Dendritic cell treated with granulocyte-macrophage colony-stimulating factor and Interleukin-4, amounts not matched to agents 40 ng/mL and 50 ng/mL, for 4 days (primary cell): ENCODE results near the gene EML6.
"Not testable (repeated sequence)": the region's sequence is repeated elsewhere in the genome, so short reads cannot be mapped to it uniquely, and the experiment has no call there.

Experiments used
- H3K27ac Mint-ChIP-seq: one replicate; pipeline ENCODE4 v1.8.0; 2022; ENCODE audit warnings: mild to moderate bottlenecking, mixed read lengths
- H3K27me3 Mint-ChIP-seq: one replicate; pipeline ENCODE4 v1.8.0; 2022; ENCODE audit warnings: mild to moderate bottlenecking, mixed read lengths
- H3K36me3 Mint-ChIP-seq: one replicate; pipeline ENCODE4 v1.8.0; 2022; ENCODE audit warnings: low read depth, mixed read lengths
- H3K4me1 Mint-ChIP-seq: one replicate; pipeline ENCODE4 v1.8.0; 2022; ENCODE audit warnings: low read depth, mixed read lengths
- H3K4me3 Mint-ChIP-seq: one replicate; pipeline ENCODE4 v1.8.0; 2022; ENCODE audit warnings: mild to moderate bottlenecking, moderate library complexity, mixed read lengths
- H3K9me3 Mint-ChIP-seq: one replicate; pipeline ENCODE4 v1.8.0; 2022; ENCODE audit warnings: mixed read lengths
- intact Hi-C: fragments of 100-400 bp; cut with micrococcal nuclease; formaldehyde crosslinking; loops from one replicate; pipeline ENCODE4 v1.15.0; 2022

The EML6 gene

DNA sequence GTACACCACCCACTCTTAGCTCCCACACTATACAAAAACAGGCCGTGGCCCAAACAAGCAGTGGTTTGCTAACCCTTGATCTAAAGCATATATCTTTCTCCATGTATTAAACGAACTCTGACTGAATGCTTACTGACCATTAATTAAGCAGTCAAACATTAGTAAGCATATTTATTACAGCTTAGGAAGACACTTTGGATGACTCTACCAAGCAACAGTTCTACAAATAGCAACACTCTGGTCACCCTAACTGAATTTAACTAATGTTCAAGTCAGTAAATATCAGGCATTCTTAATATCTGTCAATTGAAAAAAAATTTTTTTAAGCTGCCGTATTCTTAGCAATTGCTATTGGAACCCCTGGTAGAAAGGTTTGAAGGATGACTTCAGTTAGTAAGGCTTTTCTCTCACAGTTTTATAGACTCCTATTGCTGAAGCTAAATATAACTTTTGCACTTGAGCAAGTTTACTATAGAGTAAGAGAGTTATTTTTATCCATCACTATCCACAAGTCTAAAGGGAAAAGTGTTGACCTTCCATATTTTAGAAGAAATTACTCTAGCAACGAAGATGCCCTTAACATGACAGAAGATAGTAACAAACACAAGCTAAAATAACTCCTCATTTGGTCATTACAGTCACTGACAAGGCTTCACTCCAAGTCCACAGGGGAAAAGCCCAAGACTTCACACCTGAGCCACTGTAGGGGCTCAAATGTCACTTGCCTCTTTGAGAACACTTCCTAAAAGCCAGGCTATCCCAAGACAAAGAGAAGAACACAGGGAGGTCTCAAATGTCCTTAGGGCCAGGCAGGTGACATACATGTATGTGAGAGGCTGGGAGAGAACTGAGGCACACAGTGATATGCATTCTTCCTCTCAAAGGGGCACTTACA is 252.4 kb downstream of the EML6 start:
- intact Hi-C loops, result no loop called here
- Mint-ChIP-seq H3K36me3 (peaks cover 67% of the 10 kb centered on the region), H3K27ac (no peak overlapping the region), H3K4me1 (peaks cover 34% of the 10 kb centered on the region), H3K4me3 (no peak overlapping the region), H3K27me3 (no peaks in the 10 kb centered on the region), H3K9me3 (no peaks in the 10 kb centered on the region)

- H3K36me3 Mint-ChIP-seq, result peaks cover 57% of the 10 kb centered on the region
Measured at GRCh38 chr2:54977149-54977548, 253.7 kb downstream of the EML6 start.

DNA sequence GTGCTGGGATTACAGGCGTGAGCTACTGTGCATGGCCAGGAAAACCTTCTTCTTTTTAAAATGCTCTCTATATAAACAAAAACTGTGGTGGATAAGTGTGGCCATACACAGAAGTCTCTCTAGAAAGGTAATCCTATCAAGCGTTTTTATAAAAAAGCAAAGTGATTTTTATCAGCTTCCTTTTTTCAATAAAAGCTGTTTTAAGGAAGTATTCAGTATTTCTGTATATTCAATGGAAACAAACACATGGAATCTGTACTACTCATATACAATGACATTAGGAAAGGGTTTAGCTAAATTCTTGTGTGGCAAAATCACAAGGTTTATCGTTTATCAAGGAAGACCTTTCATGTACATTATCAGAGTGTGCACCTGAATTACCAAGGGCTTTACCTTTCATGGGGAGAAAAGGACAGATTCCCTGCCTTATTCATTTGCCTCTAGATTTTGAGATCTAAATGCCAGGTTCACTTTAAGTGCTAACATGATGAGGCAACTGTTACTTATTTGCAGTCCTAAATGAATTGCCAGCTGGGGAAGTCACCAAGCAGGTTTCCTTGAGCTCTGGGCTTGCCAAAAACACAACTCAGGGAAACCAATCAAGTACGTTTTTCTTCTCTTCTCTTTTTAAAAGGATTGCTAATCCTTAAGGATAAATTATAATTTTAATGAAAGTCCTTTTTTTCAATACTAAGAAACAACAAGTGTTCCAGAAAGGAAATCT is 256.0 kb downstream of the EML6 start:
- intact Hi-C loops, result no loop called here
- Mint-ChIP-seq H3K27me3 (no peaks in the 10 kb centered on the region), H3K36me3 (peaks cover 57% of the 10 kb centered on the region), H3K9me3 (no peaks in the 10 kb centered on the region), H3K27ac (peak overlapping the region; percentile 22), H3K4me1 (peaks cover 43% of the 10 kb centered on the region), H3K4me3 (no peak overlapping the region)

More at GRCh38 chr2:54977149-54977548, 253.7 kb downstream of the EML6 start:
- no peaks in the 10 kb centered on the region for H3K9me3 Mint-ChIP-seq
- intact Hi-C loops, result no loop called here
- H3K27me3 Mint-ChIP-seq, result no peaks in the 10 kb centered on the region
- no peak overlapping the region for H3K4me3 Mint-ChIP-seq
- H3K4me1 Mint-ChIP-seq, result peaks cover 34% of the 10 kb centered on the region
- no peak overlapping the region for H3K27ac Mint-ChIP-seq

DNA sequence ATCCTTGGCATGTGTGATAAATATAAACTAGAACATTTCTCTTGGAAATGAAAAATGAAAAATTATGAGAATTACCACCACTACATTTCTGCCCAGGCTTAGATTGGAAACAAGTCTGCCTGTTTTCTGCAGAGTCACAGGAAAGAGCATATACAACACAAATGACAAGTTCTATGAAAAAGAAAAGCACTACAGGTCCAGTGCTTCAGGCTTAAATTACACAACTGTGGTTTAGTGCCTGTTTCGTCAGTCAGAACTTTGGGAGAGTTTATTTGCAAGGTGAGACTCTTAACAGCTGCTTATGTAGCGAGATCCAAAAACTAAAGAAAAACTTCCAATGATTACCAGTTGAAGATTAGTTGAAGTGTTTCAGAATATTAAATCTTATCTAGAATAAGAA is 257.9 kb downstream of the EML6 start:
- Mint-ChIP-seq H3K4me3 (no peak overlapping the region), H3K36me3 (peaks cover 53% of the 10 kb centered on the region), H3K9me3 (no peaks in the 10 kb centered on the region), H3K4me1 (peaks cover 44% of the 10 kb centered on the region), H3K27ac (no peak overlapping the region), H3K27me3 (no peaks in the 10 kb centered on the region)
- intact Hi-C loops, result no loop called here

GRCh38 chr2:54983345-54984220 is 260.1 kb downstream of the EML6 start:
- H3K9me3 Mint-ChIP-seq, result no peaks in the 10 kb centered on the region
- H3K4me3 Mint-ChIP-seq, result no peak overlapping the region
- peaks cover 48% of the 10 kb centered on the region for H3K36me3 Mint-ChIP-seq
- peak overlapping the region; percentile 8 for H3K27ac Mint-ChIP-seq
- peaks cover 32% of the 10 kb centered on the region for H3K4me1 Mint-ChIP-seq
- no peaks in the 10 kb centered on the region for H3K27me3 Mint-ChIP-seq
- intact Hi-C loops, result no loop called here

GRCh38 chr2:54984476-54984875 is 261.0 kb downstream of the EML6 start:
- Mint-ChIP-seq H3K9me3 (no peaks in the 10 kb centered on the region), H3K4me1 (peaks cover 28% of the 10 kb centered on the region), H3K27ac (no peak overlapping the region), H3K27me3 (no peaks in the 10 kb centered on the region), H3K4me3 (no peak overlapping the region), H3K36me3 (peaks cover 48% of the 10 kb centered on the region)
- intact Hi-C loops, result no loop called here

GRCh38 chr2:54986264-54986663 is 262.8 kb downstream of the EML6 start:
- Mint-ChIP-seq H3K27me3 (no peaks in the 10 kb centered on the region), H3K9me3 (no peaks in the 10 kb centered on the region), H3K4me3 (no peak overlapping the region), H3K36me3 (peaks cover 42% of the 10 kb centered on the region), H3K27ac (no peak overlapping the region), H3K4me1 (peaks cover 20% of the 10 kb centered on the region)
- intact Hi-C loops, result no loop called here

DNA sequence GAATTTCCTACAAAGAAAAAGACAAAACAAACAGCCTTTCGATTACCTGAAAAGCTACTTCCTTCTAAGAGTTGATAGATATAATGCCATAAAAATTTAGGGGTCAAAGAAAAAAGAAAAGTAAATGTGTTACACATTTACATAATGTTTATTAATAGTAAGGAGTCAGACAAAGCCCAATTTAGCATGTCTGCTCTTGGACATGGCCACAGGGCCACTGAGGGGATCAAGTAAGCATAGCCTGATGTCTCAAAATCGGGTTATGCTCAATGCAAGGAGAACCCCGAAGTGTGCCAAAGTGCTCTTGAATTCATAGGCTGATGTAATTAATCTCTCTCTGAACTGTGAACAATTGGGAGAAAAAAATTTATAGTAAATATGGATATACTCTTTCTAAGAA is 265.1 kb downstream of the EML6 start:
- H3K4me3 Mint-ChIP-seq, result no peak overlapping the region
- no peak overlapping the region for H3K27ac Mint-ChIP-seq
- H3K27me3 Mint-ChIP-seq, result no peaks in the 10 kb centered on the region
- peaks cover 23% of the 10 kb centered on the region for H3K4me1 Mint-ChIP-seq
- intact Hi-C loops, result no loop called here
- no peaks in the 10 kb centered on the region for H3K9me3 Mint-ChIP-seq
- H3K36me3 Mint-ChIP-seq, result peaks cover 32% of the 10 kb centered on the region

- intact Hi-C loops, H3K9me3 Mint-ChIP-seq, H3K4me3 Mint-ChIP-seq, H3K27ac Mint-ChIP-seq, H3K27me3 Mint-ChIP-seq: not testable (repeated sequence)
- Mint-ChIP-seq H3K4me1 (peaks cover 29% of the 10 kb centered on the region), H3K36me3 (peaks cover 18% of the 10 kb centered on the region)
Measured at GRCh38 chr2:54990694-54991093, 267.2 kb downstream of the EML6 start.

DNA sequence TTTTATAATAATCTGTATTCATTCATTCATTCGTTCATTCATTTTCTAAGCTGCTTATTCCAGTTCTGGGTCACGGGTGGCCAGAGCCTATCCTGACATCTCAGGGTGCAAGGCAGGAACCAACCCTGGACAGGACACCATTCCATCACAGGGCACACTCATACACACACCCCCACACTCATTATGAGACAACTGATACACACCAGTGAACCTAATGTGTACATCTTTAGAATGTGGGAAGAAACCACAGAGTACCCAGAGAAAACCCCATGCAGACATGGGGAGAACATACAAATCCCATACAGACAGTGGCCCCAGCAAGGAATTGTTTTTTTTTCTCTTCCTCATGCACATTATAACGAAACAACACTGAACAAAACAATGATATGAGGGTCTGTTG is 272.1 kb downstream of the EML6 start:
- no peak overlapping the region for H3K4me3 Mint-ChIP-seq
- peaks cover 65% of the 10 kb centered on the region for H3K4me1 Mint-ChIP-seq
- intact Hi-C loops, result no loop called here

GRCh38 chr2:54997826-54998225 is 274.4 kb downstream of the EML6 start:
- Mint-ChIP-seq H3K27me3 (no peaks in the 10 kb centered on the region), H3K9me3 (no peaks in the 10 kb centered on the region), H3K36me3 (no peaks in the 10 kb centered on the region), H3K4me3 (no peak overlapping the region), H3K4me1 (peaks cover 71% of the 10 kb centered on the region), H3K27ac (no peak overlapping the region)
- intact Hi-C loops, result no loop called here

More for the DNA sequence above, 272.1 kb downstream of the EML6 start:
- Mint-ChIP-seq H3K9me3 (no peaks in the 10 kb centered on the region), H3K27me3 (no peaks in the 10 kb centered on the region), H3K27ac (no peak overlapping the region), H3K36me3 (no peaks in the 10 kb centered on the region)

GRCh38 chr2:54999182-54999581 is 275.7 kb downstream of the EML6 start:
- Mint-ChIP-seq H3K4me1 (peaks cover 68% of the 10 kb centered on the region), H3K36me3 (no peaks in the 10 kb centered on the region), H3K27me3 (no peaks in the 10 kb centered on the region), H3K4me3 (no peak overlapping the region), H3K27ac (no peak overlapping the region), H3K9me3 (no peaks in the 10 kb centered on the region)
- intact Hi-C loops, result no loop called here

GRCh38 chr2:55000341-55000740 is 276.9 kb downstream of the EML6 start:
- Mint-ChIP-seq H3K4me1 (peaks cover 69% of the 10 kb centered on the region), H3K27me3 (no peaks in the 10 kb centered on the region), H3K4me3 (no peak overlapping the region), H3K9me3 (no peaks in the 10 kb centered on the region), H3K27ac (peak overlapping the region; percentile 37), H3K36me3 (no peaks in the 10 kb centered on the region)
- intact Hi-C loops, result no loop called here

DNA sequence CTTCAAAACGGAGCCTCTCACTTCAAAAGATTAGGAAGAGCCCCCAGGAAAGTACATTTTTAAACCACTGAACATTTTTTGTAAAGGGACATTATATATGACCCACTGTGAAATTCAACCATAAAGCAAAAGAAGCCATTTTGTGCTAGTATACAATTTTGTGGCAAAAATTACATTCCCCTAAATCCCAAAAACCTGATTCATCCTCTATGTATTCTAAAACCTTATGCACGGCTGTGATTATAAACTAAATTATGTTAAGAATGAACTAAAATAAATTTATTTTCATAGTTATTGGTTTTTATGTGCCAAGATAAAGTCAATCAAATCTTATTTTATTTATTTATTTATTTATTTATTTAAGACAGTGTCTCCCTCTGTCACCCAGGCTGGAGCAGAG is 278.3 kb downstream of the EML6 start:
- intact Hi-C loops, result no loop called here
- Mint-ChIP-seq H3K9me3 (no peaks in the 10 kb centered on the region), H3K4me1 (peaks cover 66% of the 10 kb centered on the region), H3K27me3 (no peaks in the 10 kb centered on the region), H3K27ac (peak overlapping the region; percentile 23), H3K36me3 (no peaks in the 10 kb centered on the region), H3K4me3 (no peak overlapping the region)
